Activated CD4-positive, alpha-beta T cell treated with anti-CD3 and anti-CD28 coated beads for 24 hours (primary cell): ENCODE measurements around the gene YTHDF1.

Experiments used
- DNase-seq, 2 donors: peaks; one replicate each; pipeline ENCODE4 v3.0.0-alpha.2; 2020; ENCODE audit warnings: low read depth in 2 of 2

YTHDF1 gene

DNA sequence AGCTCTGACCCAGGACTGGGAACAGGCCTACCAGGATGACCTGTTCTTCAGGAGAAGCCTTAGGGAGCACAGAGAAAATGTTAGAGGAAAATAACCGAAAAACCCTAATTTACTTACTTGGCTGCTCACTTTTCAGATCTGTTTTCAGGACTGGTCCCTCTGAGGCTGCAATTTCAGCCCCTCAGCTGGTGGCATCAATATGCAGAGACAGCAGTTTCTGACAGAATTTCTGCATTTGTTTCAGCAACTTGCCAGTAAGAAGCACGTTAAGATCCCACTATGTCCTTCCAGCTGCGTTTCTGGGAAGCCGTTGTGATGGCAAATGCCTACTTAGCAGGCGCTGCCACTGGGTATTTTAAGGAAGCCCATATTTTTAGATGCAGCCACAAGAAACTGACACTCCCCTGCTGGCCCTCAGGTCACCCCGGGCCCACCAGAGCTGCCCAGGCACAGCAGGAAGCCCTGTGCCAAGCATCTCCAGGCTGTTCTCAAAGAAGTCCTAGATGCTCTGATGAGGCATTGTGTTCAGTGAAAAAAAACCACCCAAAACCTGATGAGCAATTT is 7.5 kb downstream of the YTHDF1 start:
- DNase-seq = no peak

DNA sequence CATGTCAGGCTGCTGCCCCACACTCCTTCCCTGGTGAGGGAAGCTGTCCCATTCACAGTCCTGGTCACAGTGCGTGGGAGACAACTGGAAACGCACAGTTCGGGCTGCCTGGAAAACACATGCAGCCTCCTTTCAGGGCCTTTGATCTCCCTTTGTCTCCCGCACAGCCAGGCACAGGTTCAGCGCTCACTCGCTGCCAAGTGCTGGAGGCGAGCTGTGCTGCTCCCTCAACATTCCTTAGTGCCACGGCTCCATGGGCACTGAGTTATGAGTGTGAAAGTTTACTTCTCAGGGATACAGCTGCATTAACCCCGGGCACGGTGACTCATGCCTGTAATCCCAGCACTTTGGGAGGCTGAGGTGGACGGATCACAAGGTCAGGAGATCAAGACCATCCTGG is 9.1 kb downstream of the YTHDF1 start:
- no peak for DNase-seq

DNA sequence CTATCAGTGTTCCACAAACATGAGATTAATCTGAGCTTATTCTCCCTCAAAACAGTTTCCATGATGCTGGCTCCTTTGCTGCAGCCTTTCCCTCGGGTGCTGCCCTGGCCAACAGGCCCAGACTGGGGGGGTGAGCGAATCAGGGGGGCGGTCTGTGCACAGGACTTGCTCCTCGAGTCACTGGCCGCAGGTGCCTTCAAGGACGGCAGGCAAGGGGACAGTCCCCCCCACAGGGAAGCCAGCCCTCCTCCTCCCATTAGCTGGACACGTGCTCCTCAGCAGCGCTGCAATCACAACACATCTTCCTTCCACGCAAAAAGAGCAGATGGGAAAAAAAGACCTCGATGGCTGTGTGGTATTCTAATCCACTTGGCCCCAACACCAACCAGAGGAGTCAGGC is 10.0 kb downstream of the YTHDF1 start:
- DNase-seq = no peak

DNA sequence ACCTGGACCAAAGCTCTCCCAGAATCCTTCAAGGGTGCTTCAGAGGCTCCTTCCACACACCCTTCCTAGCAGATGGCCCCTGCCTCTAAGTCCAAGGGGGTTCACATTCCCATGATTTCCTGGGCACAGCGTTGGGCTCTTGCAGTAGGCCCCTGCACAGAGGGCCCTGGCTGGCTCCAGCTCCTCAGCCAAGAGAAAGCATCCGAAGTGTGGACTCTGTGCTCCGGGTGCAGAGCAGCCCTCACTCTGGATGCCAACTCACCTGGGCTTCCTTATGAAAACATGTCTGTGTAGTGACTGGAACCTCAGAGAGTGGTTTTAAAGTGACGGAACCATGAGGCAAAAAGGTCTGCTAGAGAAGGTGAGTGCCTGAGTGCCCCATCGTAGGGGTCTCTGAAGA is 11.6 kb downstream of the YTHDF1 start:
- DNase-seq = no peak

DNA sequence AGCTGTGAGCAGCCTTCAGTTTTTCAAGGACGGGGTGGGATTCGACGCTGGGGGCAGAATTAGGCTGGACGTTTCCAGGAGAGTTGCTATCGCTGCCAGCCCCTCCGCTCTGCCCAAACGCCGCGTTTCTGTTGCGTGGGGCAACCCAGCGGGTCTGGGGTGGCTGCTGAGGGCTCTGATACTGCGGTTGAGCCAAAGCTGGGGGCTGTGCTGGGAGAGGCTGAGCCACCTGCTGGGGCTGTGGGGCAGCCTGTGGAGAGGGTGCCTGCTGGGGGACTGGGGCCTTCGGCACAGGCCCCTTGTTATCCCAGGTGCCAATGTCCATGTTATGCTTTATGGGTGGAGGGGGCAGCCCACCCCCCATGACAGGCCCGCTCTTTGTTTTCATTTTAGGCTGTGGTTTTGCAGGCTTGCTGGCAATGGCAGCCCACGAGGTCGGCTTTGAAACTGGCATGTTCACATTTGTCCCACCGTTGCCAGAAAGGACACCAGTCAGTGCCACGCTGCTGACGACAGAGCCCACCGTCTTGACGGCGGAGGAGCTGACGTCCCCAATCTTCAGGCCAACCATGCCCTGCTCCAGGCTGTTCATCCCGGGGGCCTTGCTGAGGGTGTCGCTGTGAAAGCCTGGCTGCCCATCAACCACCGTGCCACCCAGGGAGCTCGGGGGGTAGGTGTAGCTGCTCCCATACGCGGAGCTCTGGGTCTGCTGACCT is 13.0 kb downstream of the YTHDF1 start:
- DNase-seq = no peak

DNA sequence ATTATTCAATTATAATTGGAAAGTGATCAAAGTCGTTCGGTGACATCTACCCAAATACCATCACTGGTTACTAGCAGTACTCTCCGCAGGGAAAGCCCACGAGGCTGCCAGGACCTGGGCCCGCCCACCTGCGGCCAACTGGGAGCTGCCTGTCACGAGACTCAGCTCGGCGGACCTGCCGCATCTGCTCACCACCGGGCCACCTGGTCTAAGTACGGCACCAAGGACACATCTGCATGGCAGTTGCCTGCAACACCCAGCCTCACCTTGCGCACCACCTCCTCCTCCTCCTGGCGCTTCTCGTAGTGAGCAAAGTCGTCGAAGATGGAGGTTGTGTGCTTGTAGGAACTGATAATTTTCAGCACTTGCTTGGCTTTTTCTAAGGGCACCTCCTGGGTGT is 13.9 kb downstream of the YTHDF1 start:
- DNase-seq = no peak

DNA sequence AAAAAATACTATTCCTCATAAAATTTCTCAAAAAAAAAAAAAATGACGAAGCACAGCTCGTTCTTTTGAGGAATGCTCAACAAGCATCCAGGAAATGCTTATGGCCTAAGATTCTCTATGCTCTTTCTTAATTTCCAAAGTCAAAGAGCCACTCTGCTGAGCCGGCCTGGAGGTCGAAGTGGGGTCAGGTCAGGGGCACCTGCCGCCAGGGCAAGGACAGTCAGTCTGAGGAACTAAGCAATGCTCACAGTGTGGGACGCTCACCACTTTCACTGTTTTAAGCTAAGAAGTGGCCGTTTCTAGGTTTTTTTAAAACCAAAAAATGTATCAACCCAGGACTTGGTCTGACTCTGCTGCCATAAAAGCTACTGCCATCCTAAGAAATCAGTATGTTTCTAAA is 17.3 kb downstream of the YTHDF1 start:
- no peak for DNase-seq

DNA sequence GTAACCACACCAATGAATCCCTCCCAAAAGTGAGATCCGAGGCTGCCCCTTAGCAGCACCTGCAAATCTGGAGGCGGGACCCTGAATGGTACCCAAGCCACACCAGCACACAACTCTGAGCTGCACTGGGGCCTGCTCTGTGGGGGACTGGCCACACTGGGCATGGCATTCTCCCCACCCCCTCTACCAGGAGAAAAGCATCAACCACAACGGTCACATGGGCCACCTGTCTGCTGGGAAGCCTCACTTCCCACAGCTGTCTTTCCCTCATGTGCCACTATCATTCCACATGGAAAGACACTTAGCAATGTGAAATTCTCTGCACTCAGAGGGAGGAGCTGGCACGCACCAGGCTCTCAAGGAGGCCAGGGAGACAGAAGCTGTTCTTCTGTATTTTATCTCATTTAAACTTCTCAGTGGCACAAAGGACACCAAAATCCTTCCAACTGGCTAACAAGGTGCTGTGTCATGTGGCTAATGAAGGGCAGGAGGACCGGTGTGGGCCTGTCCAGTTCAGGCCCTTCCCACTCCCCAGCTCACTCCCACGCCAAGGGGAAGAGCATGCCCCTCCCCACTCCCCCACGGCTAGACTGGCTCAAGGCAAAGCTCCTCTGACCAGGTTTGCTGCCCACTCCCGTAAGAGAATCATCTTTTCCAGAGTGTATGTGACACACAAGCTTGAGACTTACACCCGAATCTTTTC is 19.0 kb downstream of the YTHDF1 start:
- DNase-seq = no peak

DNA sequence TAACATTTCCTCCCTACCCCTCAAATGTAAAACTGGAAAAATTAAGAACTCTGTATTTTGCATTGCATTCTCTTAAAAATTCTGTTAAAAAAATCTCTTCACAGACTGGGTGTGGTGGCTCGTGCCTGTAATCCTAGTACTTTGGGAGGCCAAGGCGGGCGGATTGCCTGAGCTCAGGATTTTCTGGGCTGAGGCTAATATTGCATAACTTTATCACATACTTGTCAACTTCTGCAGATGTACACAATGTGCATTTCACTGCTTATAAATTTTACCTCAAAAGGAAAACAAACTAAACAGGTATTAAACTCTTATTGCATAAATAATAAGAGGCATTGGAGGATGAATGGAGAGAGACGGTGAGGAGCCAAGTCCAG is 21.1 kb downstream of the YTHDF1 start:
- DNase-seq = no peak

DNA sequence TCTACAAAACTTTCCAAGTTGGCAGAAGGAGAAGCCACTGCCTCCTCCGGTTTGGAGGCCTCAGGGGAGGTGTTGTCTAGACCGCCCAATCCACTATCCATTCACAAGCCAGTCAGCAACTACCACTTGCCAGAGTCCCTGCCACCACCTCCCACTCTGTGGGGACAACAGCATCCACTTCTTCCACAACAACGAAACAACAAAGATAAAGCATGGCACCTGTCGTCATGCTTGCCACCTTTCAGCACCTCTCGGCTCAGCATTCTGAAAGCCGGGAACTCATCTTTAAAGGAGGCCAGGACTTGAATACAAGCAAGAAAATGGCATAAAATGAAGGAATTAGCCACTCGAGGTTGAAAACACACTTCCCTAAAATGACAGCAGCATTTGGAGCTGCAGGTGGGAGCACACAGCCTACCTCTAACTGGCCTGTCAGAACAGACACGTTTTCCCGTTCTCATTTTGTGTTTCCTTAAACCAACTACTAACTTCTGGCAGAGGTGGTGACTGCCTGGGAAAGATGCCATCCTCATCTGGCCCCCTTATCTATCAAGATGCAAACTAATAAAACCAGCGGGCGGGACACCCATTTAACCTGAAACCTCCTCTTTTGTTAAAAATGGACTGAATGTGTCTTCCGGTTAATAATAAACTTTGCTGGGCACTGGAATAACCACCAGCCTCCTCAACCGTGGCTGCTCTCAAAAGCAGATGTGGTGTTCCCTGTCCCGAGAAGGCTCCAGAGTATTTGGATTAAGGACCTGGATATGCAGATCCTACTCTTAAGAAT is 21.7 kb downstream of the YTHDF1 start:
- DNase-seq = no peak

DNA sequence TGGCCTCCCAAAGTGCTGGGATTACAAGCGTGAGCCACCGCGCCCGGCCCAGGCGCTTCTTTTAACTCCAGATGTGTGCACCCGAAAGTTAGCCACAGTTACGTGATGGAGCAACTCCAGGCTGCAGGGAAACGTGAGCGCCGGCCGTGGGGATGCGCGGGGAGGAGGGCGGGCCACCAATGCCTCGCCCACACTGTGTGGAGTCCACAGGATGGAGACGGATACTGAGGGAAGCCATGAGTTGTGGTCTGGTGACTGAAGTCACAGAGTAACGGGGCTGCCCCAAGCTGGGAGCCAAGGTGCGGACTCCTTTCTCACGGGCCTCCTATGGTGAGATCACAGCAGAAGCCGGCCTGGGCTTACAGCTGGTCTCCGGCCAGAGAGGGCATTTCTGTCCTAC is 23.2 kb downstream of the YTHDF1 start:
- no peak for DNase-seq

DNA sequence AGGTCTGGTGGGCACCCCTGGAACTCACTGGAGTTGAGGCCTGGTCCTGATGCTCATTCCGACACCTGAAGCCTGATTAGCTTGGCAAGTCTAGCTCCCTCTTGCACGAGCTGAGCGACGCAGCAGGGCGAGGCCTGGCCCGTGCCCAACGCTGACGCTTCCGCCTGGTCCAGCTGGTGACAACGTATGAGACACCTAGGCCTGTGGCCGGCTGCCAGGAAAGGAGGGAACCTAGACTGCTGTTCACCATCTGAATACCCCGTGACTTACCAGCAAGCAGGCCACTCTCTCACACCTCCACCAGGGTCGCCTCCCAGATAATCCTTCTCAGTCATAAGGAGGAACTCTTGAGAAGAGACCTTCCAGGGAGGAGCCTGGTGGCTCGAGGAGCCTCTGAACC is 24.5 kb downstream of the YTHDF1 start:
- DNase-seq = no peak

DNA sequence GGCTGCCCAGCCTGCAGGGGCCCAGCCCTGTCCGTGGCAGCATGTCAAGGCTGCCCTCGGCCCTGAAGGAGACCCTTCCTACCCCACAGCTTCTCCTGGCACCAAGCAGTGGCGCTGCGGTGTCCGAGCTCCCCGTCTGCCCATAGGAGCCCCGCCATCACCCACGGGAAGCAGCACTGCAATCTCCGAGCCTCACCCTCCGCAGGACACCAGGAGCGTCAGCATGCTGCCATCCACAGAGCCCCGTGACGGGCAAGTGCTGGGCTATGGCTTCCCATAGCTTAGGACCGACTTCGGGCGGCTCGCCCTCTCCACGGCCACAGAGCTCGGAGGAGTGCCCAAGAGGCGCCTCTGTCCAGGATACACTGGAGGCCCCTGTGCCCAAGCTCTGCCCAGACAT is 25.1 kb downstream of the YTHDF1 start:
- DNase-seq = no peak

DNA sequence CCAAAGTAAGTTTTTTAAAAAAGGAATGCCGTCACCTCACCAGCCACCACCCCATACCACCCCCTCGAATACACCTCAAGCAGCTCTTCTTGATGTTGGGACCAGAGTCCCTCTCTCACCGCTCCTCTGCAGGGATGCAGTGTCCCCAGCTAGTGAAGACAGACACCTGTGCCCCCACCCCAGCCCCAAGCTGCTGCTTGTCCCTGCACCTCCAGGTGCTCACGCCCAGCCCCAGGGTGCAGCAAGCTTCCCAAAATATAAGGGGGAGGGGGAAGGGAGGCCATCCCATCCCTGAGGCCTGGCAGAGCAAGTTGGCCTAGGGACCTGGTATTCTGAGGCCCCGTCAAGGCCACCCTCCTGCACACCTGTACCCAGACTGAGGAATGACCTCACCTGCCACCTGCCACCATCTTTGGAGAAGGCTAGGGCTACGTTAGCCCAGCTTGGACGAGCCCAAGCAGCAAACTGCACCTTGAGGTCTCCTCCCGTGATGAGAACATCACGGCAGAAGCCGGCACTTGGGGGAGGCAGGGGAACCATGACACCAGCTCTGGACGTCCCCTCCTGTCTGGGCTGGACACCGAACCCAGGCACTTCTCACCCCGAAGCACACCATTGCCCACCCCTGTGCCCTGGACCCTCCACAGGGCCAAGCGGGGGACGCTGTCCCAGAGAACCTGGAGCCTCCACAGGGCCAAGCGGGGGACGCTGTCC is 25.9 kb downstream of the YTHDF1 start:
- DNase-seq = no peak

DNA sequence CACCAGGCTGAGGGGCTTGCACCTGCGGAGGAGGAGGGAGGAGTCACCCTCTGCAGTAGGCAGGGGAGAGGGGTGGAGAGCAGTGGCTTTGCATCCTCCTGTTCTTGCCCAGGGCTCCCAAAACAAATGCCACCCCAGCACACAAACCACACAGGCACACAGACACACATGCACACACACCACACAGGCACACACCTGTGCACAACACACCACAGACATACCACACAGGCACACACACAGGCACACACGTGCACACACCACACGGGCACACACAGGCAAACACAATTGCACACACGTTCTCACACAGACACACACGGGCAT is 26.6 kb downstream of the YTHDF1 start:
- no peak for DNase-seq

DNA sequence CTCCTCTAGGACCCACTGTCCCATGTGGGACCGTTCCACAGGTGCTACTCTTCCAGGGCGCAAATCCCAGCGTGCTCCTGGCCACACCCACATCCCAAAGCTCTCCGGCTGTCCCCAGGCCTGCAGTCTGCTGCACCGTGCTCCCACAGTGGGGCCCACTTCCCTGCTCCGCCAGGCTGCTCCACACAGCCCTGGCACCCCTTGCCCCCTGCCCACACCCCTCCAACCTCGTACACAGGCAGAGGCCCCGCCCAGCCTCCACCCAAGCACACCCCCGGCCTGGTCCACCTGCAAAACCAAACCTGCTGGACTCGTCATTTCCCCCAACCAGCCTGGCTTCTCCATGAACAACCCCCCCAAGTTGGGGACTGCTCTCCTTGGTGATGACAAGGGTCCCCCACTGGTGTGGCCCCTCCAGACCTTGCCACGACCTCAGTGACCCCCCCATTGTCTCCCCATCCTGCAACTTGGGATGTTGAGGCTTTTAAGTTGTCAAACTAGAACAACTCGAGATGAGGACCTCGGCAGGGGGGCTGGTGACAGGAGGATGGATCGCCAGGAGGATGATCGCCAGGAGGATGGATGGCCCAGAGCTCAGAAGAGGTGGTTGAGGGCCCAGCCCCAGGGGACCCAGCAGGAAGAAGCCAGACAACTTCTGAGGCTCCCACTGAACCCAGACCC is 27.1 kb downstream of the YTHDF1 start:
- DNase-seq = no peak

DNA sequence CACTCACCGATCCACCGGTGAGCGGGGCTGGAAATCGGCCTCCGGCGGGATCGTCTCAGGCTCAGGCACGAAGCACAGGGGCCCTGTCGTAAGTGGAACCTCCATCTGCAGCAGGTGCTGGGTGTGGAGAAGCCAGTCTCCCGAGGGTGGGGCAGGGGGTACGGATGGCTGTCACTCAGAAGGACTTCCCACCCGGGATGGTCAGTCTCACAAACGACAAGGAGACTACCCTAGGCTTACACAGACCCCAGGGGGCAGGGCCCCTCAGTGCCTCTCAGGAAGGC is 27.8 kb downstream of the YTHDF1 start:
- no peak for DNase-seq

DNA sequence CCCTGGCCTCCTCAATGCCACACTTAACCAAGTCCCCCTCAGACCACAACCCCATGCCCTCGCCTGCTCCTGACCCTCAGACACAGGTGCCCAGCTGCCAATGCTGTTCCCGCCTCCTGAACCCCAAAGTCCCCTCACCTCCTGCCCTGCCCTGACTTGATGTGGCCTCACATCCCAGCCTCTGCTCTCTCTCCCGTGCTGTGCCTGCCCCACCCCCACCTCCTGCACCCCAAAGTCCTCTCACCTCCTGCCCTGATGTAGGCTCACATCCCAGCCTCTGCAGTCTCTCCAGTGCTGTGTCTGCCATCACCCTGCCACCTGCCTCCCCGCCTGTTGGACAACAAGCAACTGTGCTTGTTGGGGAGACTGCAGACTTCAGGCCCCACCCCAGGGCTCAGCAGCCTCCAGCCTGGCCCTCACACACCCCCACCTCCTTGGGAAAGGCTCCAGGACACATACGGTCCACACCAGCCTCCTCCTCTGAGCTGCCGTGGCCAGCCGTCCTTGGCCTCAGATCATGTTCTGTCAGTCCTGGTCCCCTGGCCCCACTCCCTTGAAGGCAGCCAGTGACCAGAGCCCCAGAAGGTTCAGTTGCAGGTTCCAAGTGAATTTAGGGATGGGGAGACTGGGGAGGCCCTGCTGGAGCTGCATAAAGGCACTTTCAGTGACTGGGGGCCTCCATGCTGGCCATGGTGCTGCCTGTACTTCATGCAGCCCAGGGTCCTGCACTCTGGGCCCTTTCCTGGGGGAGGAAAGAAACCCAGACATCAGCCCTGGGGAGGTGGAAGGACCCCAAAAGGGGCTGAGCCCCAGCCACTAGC is 28.4 kb downstream of the YTHDF1 start:
- DNase-seq = no peak

DNA sequence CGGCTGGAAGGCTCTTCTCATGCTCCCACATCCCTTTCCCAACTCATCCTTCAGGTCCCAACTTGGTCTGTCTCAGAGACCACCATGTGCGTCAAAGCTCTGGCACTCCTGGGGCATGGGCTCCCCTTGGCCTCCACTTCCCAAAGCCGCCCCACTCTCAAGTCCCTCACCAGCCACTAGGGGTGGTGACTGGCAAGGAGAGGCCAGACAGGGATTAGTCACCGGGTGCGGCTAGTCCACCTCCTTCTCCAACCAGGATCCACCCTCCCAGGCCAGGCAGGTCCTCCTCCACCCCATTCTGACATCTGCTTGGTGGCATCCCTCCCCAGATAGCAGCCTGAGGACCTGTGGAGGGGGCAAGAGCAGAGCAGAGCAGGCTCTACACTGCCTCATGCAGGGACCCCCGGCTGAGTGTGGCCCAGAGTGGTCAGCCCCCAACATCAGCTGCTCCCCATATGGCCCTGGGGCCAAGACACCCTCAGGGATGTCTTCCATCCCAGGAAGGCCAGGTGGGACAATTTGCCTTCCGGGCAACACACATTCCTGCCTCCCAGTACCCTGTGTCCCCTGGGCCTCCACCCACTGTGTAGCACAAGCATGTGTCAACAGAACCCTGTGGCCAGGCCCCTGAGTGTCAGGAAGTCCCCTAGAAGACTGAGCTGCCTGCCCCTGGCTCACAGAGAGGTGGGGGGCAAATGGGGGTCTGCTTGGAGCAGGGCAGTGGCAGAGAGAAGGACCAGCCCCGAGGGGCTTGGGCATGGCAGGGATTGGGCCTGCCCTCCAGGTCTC is 29.2 kb downstream of the YTHDF1 start:
- DNase-seq = no peak

DNA sequence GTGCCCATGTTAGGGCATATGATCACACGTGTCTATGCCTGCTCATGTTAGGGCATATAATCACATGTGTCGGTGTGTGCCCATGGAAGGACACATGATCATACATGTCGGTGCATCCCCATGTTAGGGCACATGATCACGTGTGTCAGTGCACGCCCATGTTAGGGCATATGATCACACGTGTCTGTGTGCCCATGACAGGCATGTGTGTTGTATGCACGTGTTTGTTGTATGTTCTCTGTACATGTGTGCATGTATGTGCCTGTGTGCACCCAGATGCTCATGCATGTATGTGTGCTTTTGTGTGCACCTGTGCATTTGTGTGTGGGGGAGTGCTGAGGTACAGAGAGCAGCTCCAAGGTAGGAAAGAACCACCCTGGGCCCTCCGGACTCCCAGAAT is 29.8 kb downstream of the YTHDF1 start:
- DNase-seq = no peak
